HG03196 (cell line): Measurements from ENCODE around the gene HERC6.
"Not testable (repeated sequence)": the region's sequence is repeated elsewhere in the genome, so short reads cannot be mapped to it uniquely, and the experiment has no call there.

ENCODE experiments used
- ATAC-seq: cut with Tn5 transposase; IDR thresholded peaks from one replicate; pipeline ENCODE4 v1.9.1; 2021; ENCODE audit not compliant: unreplicated experiment

Gene HERC6

GRCh38 chr4:88378691-88379559, at the start of gene HERC6:
Gene HERC6, plus strand, starts transcription at chr4:88378852. Its CDS starts 70 bp downstream, at chr4:88378922.
- ATAC-seq = peak; percentile 64

DNA sequence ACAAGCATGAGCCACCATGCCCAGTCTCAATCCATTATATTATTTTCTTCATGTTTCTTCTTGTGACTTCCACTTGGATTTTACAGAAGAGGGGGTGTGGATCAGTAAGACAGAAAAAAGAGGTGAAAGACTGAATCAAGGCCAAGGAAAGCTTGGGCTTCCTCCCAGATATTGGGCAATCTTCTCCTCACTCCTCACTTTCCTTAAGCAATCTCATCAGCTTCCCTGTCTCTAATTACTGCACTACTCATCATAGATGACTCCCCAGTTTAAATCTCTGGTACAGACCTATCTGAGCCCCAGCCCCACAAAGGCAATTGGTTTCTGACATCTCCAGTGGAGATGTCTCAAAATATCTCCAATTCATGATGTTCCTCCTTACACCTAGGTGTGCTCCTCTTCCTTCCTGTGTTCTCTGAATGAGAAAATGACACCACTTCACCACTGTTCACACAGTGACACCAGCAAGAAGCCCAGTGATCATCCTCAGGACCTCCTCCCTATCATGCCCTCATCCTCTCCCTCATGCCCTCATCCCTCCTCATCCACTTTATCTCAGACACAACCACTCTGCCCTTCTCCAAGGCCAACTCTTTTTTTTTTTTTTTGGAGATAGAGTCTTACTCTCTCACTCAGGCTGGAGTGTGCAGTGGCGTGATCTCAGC, 44.8 kb upstream of the HERC6 start:
- ATAC-seq = no peak

DNA sequence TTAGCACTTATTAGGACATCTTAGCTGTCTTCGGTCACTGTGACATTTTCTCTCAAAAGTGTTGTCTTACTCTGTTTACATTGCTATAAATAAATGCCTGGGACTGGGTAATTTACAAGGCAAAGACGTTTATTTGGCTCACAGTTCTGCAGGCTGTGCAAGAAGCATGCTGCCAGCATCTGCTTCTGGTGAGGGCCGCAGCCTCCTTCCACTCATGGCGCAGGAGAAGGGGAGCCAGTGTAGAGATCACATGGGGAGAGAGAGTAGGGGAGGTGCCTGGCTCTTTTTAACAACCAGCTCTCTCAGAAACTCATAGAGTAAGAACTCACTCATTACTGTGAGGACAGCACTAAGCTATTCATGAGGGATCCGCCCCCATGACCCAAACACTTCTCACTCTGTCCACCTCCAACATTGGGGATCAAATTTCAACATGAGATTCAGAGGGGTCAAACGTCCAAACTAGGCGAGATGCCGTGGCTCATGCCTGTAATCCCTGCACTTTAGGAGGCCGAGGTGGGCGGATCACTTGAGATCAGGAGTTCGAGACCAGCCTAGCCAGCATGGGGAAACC, 43.5 kb upstream of the HERC6 start:
- ATAC-seq = no peak

DNA sequence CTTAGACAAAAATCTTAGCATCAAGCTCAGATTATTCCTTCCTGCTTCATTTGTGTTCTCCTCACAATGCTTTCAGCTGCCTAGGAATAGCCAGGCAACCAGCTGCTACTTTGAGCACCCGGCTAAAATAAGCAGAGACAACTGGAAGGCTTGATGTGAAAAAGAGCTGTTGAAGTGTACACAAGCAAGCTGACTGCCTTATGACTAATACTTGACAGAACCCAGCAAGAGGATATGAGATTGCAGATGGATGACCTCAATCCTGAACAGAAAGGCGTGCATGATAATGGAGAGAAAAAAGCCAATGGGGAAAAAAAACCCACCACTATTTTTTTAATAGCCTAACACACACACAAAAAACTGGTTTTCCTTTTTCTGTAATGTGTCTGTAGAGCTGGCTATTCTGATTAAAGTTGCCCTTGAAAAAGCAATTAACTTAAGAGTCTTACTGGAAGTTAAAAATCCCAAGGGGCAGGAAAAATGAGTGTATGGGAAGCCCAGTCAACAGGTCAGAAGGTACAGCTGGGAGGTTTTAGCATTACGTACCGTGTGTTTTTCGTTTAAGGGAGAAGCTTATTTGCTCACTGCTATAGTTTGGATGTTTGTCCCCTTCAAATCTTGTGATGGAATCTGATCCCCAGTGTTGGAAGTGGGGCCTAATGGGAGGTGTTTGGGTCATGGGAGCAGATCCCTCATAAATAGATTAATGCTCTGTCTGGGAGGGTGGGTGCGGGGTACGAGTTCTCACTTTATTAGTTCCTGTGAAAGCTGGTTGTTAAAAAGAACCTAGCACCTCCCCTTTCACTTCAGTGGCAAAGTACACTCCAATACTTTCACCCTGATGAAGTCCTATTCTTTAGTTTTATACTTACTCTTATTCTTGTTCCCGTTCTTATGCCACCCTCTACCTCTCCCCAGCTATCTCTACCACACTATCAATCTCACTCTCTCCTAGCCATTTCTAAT, 37.1 kb upstream of the HERC6 start:
- no peak for ATAC-seq

- not testable (repeated sequence) for ATAC-seq
Measured at GRCh38 chr4:88346902-88347301, 31.8 kb upstream of the HERC6 start.

- not testable (repeated sequence) for ATAC-seq
Measured at GRCh38 chr4:88348761-88349160, 29.9 kb upstream of the HERC6 start.

DNA sequence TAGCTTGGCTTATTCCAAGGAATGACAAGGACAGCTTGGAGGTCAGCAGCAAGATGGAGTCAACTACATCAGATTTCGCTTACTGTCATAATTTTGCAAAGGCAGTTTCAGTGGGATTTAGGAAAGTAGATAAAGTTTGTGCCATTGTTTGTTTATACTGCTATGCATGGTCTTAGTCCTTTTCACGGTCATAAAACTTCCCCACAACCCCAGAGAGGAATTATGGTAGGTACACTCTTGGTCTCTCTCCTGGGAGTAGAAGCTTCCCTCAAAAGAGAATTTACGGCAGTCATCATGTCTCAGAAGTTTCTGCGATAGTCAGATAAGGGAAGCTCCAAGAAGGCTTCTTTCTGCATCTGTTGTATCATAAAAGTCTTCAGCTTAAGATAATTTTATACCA, 27.9 kb upstream of the HERC6 start:
- ATAC-seq = no peak

DNA sequence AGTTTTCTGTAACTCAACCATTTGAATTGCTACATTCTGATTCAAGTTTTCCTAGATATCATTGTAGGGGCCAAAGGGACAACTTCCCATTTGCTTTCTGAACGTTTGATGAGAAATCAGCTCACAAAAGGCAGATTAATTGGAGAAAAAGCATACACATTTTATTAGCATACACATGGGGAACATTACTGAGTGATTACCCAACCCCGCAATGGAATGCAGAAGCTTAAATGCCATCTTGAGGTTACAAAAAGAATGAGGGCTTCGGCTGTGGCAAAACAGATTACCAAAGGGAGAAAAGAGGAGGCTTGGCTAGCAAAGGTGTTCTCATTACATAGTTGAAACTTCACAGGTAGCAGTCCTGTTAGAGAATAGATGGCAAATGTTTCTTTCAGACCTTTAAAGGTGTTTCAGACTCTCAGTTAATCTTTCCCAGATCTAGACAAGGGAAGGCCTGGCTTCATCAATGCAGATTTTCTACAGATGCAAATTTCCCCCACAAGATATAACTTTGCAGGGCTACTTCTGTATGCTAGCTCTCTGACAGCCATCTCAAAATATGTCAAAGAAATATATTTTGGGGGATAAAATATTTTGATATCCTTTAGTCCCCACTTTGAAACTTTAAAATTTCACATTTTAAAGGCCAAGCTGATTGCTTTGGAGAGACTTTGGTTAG, 26.5 kb upstream of the HERC6 start:
- ATAC-seq = no peak

DNA sequence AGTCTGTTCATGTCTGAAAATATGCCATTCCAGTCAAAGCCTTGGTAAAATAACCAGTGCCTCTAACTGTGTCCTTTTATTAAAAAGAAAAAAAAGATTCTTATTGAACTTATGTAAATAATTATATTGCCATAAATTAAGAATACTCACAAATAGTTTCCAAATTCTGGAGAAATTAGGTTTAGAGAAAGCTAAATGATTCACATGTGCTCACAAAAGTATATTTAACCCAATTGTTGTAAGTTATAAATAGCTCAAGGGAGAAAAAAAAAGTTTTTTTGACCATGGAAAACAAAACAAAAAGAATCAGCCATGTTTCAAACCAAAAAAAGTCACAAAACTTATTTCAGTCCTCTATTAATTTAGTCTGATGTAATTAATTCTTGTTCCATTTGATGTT, 25.3 kb upstream of the HERC6 start:
- ATAC-seq = no peak

DNA sequence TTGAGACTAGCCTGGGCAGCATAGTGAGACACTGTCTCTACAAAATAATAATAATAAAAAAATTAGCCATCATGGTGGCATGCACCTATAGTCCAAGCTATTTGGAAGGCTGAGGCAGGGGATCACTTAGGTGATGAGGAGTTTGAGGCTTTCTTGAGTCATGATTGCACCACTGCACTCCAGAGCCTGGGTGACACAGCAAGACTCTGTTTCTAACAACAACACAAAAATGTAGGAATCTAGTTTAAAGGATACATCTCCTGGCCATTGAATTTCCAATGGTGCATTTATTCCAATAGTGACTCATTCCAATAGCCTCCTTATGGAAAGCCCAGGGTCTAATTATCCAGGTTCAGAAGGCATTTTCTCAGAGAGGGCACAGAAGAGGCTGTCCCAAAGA, 21.9 kb upstream of the HERC6 start:
- no peak for ATAC-seq

- ATAC-seq = no peak
Measured at GRCh38 chr4:88357262-88357661, 21.4 kb upstream of the HERC6 start.

DNA sequence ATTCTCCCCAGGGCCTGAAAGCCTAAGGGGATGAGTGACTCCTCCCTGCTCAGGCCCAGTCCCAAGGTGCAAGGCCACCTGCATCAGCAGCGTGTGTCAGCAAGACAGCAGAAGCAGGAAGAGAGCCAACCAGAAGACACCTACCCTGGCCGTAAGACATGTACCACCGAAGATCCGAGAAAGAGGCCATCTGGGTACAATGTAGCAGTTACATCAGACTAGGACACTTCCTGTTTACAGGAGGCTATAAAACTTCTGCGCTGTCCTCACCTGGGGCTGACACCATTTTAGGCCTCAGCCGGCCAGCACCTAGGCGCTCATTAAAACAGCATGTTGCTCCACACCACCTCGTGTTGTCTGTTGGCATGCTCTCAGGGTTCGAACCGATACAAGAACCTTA, 19.1 kb upstream of the HERC6 start:
- no peak for ATAC-seq

DNA sequence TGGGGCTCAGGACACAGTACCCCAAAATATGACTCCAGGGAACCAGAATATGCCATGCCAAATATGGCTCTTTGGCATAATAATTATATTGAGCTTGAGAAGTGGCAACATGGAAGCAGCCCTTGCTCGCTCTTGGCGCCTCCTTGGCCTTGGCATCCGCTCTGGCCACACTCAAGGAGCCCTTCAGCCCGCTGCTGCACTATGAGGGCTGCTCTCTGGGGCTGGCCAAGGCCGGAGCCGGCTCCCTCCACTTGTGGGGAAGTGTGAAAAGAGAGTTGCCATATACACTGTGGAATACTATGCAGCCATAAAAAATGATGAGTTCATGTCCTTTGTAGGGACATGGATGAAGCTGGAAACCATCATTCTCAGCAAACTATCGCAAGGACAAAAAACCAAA, 18.4 kb upstream of the HERC6 start:
- ATAC-seq = no peak

DNA sequence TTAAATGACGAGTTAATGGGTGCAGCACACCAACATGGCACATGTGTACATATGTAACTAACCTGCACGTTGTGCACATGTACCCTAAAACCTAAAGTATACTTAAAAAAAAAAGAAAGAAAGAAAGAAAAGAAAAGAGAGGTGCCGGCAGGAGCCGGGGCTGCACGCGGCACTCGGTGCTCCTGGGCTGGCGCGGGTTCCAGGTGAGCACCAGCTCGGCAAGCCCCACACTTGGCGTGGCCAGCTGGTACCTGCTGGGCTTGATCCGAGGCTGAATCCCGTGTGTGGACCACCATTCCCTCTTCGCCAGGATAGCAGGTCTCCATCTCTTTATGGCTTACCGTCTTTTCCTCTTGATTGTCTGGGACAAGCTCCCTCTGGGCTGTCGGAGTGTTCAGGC, 17.9 kb upstream of the HERC6 start:
- ATAC-seq = no peak

DNA sequence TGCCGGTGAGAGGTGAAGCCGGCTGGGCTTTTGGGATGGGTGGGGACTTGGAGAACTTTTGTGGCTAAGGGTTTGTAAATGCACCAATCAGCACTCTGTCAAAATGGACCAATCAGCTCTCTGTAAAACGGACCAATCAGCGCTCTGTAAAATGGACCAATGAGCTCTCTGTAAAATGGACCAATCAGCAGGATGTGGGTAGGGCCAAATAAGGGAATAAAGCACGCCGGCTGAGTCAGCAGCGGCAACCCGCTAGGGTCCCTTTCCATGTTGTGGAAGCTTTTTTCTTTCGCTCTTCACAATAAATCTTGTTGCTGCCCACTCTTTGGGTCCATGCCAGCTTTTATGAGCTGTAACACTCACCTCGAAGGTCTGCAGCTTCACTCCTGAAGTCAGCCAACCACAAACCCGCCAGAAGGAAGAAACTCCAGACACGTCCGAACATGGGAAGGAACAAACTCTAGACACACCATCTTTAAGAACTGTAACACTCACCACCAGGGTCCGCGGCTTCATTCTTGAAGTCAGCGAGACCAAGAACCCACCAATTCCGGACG, 17.4 kb upstream of the HERC6 start:
- not testable (repeated sequence) for ATAC-seq

DNA sequence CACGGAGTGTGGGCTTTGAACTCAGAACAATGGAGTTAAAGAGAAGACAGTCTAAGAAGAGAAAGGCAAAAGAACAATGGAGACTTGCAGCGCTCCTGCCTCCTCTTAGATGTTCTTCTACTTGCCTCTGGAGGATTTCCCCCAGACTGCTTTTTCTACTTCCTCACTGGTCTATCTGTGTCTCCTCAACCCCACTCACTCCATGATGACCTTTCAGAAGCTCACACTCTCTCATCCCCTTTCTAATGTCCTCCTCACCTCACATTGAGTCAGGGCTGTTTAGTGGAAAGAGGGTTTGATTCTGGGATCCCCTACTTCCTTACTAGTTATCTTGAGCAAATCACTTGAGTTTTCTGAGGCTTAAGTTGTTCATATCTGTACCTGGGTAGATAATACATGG, 12.2 kb upstream of the HERC6 start:
- no peak for ATAC-seq

DNA sequence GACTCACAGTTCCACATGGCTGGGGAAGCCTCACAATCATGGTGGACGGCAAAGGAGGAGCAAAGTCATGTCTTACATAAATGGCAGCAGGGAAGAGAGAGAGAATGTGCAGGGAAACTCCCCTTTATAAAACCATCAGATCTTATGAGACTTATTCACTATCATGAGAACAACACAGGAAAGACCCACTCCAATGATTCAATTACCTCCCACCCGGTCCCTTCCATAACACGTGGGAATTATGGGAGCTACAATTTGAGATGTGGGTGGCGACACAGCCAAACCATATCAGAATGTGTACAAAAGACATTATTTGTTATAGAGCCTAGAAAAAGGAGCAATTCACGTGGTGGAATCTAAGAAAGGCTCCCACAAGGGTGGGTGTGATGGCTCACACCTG, 10.8 kb upstream of the HERC6 start:
- ATAC-seq = no peak

- ATAC-seq = not testable (repeated sequence)
Measured at GRCh38 chr4:88369180-88369812, 9.4 kb upstream of the HERC6 start.

DNA sequence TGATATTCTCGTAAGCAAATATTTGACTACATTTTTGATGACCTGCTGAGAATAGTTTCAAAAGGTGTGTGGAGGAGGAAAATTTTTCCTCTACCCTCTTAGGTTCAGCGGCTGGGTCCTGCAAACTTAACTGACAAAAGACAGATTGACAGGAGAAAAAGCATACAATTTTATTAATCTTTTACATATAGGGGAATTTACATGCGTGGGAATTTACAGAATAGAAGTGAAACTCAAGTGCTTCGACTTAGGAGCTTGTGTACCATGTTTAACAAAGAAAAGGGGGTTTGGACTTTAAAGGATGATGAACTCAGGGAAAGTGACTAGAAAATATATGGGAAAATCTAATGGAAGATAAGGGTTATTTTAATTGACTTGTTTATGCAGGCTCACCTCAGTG, 2.5 kb downstream of the HERC6 start:
- ATAC-seq = no peak

DNA sequence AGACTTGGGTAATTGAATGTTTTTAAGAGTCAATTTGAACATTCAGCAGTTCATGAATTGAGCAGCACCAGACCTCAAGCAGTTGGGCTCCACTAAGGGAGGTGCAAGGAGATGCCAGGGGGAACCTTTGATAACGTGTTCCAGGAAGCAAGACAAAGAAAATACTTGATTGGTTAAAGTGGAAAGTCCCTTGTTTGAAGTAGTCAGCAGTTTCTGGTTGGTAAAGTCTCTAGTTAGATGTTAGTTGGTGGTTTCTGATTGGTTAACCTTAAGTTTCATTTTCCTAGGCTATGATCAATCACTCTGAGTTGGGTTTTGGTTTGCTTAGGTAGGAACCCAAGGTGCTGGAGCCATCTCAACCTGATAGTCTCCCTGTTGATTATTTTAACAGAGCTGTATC, 4.0 kb downstream of the HERC6 start:
- ATAC-seq = peak; percentile 45
